Prostate gland (tissue), 2 donors: ENCODE results near the gene CLCNKA.
A peak's percentile ranks its signal among the peaks of the same experiment; 100 is the strongest.

Experiments
- CTCF ChIP-seq, 4 experiments: fragments of 200-600 bp in 2 of 4; fragments of 450-650 bp in 2 of 4; sonication (generic) in 2 of 4; IDR thresholded peaks; 1 replicate in 3 of 4; 2 replicates in 1 of 4; pipeline ENCODE4 v1.5.1; 2016 to 2019; ENCODE audit warnings: antibody characterized with exemption in 4 of 4, mild to moderate bottlenecking in 2 of 4, moderate library complexity in 2 of 4
- POLR2A ChIP-seq: fragments of 450-650 bp; IDR thresholded peaks from one replicate; pipeline ENCODE4 v1.6.1; 2016; ENCODE audit warnings: antibody characterized with exemption, mild to moderate bottlenecking
- POLR2AphosphoS5 ChIP-seq: sonication (generic); formaldehyde crosslinking; IDR thresholded peaks from one replicate; pipeline ENCODE4 v1.6.1; 2017; ENCODE audit warnings: antibody characterized with exemption

GRCh38 chr1:16082283-16083038 lies 60.6 kb downstream of the CLCNKA start:
- TF ChIP-seq CTCF (IDR thresholded peaks at IDR 0.05) (peak; percentile 81 to 89 (median 82)), POLR2A (no peak), POLR2AphosphoS5 (peak; percentile 34)
